ENCODE measurements around the gene KCNE5.
A peak's percentile ranks its signal among the peaks of the same experiment; 100 is the strongest.

The KCNE5 gene

DNA sequence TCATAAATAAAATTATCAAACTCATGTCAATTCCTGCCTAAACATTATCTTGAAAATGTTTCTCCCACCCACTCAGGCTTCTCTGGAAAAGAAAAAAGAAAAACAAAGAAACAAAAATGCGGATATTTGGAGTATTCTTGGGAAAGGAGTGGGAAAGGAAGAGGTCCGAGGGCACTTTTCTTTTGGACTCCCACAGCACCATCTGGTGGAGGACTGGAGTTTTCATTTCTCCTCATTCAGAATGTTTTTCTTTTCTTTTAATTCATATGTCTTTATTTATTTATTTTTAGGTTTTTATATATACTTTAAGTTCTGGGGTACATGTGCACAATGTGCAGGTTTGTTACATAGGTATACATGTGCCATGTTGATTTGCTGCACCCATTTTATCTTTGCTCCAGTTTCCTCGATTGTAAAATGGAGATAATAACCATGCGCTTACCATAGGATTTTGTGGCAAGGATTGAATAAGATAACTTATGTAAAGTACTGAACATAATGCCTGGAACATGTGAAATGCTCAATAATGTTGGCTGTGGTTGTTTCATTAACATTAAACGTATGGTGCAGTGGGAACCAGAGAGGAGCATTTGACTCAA, 8.0 kb upstream of the KCNE5 start:
- no peak for TF ChIP-seq ZFX (IDR thresholded peaks at IDR 0.05; ENCODE audit: borderline replicate concordance)
- TF ChIP-seq, protein P1, sequence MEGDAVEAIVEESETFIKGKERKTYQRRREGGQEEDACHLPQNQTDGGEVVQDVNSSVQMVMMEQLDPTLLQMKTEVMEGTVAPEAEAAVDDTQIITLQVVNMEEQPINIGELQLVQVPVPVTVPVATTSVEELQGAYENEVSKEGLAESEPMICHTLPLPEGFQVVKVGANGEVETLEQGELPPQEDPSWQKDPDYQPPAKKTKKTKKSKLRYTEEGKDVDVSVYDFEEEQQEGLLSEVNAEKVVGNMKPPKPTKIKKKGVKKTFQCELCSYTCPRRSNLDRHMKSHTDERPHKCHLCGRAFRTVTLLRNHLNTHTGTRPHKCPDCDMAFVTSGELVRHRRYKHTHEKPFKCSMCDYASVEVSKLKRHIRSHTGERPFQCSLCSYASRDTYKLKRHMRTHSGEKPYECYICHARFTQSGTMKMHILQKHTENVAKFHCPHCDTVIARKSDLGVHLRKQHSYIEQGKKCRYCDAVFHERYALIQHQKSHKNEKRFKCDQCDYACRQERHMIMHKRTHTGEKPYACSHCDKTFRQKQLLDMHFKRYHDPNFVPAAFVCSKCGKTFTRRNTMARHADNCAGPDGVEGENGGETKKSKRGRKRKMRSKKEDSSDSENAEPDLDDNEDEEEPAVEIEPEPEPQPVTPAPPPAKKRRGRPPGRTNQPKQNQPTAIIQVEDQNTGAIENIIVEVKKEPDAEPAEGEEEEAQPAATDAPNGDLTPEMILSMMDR (IDR thresholded peaks at IDR 0.05): peak; percentile 64
- H3K27ac ChIP-seq: no peak overlapping the region

DNA sequence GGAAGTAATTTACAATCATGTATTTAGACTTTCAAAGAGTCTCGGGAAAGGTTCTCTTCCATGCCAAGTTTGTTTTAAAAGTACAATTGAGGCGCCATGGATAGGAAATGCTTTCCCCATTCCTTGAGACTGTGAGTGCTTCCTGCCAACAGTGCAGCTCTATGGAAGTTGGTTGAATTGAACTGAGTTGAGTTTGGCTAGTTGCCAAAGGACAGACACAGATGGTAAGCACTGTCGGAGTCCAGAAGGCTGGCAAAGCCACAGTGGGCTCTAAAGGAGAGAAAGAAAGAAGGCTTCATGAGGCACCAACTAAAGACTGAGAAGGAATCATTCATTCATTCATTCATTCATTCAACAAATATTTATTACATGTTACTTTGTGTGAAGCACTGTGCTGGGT, 4.3 kb upstream of the KCNE5 start:
- no peak for TF ChIP-seq ZFX (IDR thresholded peaks at IDR 0.05; ENCODE audit: borderline replicate concordance)
- TF ChIP-seq, protein P1 (IDR thresholded peaks at IDR 0.05): no peak
- no peak overlapping the region for H3K27ac ChIP-seq

DNA sequence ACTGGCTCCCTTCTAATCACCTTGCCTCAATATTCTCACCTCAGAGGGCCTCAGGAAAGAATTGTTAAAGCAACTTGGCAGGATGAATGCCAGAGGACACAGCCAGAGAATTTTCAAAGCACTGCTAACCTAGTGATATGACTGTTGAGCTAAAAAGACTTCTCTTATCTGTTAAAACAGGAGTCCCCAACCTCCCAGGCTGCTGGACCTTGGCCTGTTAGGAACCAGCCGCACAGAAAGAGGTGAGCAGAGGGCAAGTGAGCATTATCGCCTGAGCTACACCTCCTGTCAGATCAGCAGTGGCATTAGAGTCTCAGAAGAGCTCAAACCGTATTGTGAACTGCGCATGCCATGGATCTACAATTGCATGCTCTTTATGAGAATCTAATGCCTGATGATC, 1.7 kb upstream of the KCNE5 start:
- TF ChIP-seq ZFX (IDR thresholded peaks at IDR 0.05; ENCODE audit: borderline replicate concordance): no peak
- TF ChIP-seq, protein P1 (IDR thresholded peaks at IDR 0.05): no peak

DNA sequence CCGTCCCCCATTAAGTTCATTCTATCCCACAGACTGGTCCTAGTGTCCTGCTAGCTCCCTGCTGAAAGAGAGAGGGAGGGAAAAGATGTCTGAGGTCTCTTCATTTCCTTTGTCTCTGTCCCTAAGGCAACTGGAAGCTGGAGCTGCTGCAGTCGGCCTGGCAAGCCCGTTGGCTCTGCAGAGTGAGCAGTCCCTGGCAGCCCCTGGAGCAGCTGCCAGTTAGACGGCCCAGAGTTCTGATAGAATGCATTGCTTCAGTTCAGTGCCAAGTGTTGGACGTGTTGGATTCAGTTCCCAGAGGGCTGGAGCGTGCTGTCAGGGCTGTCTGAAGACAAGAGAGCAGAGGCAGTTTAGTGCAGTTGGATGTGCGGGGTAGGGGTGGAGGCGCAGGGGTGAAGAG, 975 bp downstream of the KCNE5 start:
- TF ChIP-seq, protein P1 (IDR thresholded peaks at IDR 0.05): no peak
- no peak for TF ChIP-seq ZFX (IDR thresholded peaks at IDR 0.05; ENCODE audit: borderline replicate concordance)
- no peak overlapping the region for H3K27ac ChIP-seq

More for the DNA sequence above, 1.7 kb upstream of the KCNE5 start:
- H3K27ac ChIP-seq: no peak overlapping the region

DNA sequence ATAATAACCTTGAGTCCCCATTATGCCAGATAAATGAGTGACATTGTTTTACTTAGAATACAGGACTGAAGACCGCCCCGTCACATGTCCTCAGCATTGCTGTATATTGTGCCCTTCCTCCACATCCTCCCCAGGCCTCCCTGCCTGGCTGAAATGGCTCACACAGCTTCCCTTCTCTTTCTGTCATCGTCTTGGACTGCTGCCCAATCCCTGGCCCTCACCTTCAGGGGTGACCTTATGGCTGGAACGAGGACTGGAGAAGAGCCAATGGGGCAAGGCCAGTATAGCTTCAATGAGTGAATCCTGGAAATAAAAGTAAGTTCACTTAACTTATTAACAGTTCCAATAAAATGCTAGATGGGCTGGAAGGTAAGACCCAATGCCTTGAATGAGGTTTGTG, 2.7 kb downstream of the KCNE5 start:
- no peak overlapping the region for H3K27ac ChIP-seq
- TF ChIP-seq ZFX (IDR thresholded peaks at IDR 0.05; ENCODE audit: borderline replicate concordance): no peak
- TF ChIP-seq, protein P1 (IDR thresholded peaks at IDR 0.05): no peak

DNA sequence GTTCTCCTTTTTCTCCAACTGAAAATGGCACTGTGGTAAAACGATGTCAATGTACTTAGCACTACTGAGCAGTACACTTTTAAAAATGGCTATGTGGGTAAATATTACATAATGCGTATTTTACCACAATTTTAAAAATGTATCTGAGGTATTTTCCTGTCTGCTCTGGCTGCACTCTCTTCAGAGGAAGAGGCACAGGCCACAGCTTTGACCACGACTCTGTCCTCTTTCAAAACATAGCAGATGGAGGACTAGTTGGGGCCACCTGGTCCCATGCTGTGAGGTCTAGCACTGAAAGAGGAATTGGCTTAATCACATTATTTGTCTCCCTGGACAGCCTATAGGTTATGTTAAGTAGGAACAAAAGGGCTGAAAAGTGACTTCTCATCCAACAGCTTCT, 5.2 kb downstream of the KCNE5 start:
- H3K27ac ChIP-seq: no peak overlapping the region
- no peak for TF ChIP-seq ZFX (IDR thresholded peaks at IDR 0.05; ENCODE audit: borderline replicate concordance)
- TF ChIP-seq, protein P1 (IDR thresholded peaks at IDR 0.05): no peak

DNA sequence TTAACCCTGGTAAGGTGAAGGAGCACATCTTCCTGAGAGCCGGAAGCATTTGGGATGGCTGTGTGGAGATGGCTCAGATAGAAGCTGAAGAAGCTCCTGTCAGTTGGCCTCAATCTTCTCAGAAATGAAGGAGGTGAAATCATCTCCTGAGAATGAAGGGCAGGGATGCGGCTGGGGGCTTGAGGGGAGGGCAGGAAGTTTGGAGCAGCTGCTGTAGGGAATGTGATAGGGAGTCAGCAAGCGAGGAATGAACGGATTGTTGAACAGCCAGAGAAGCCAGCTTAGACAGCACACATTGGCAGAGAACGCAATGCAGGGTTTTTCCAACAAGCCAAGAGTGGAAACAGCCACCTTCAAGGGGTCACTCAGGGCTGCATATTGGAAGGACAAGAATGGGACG, 10.0 kb downstream of the KCNE5 start:
- no peak overlapping the region for H3K27ac ChIP-seq
- no peak for TF ChIP-seq ZFX (IDR thresholded peaks at IDR 0.05; ENCODE audit: borderline replicate concordance)
- TF ChIP-seq, protein P1 (IDR thresholded peaks at IDR 0.05): no peak

Measured in 22Rv1 (cell line).